K562 (cell line): ENCODE results near the gene SRCIN1. TPM values are rescaled to one million over a fixed set of nuclear protein-coding genes. Genes with fewer than 3 reads are reported as not detected.
A peak's percentile ranks its signal among the peaks of the same experiment; 100 is the strongest.

Source experiments
- ATF6 ChIP-seq: sonication (generic); formaldehyde crosslinking; IDR thresholded peaks from 2 replicates; pipeline ENCODE4 v1.4.0; 2020; ENCODE audit warnings: mild to moderate bottlenecking, missing genetic modification reagents
- FOS ChIP-seq: IDR thresholded peaks from 3 replicates; pipeline ENCODE4 v1.6.1; 2011; ENCODE audit not compliant: insufficient read length; ENCODE audit errors: extremely low read depth
- HMGN3 ChIP-seq: IDR thresholded peaks from 2 replicates; pipeline ENCODE4 v1.6.1; 2011; ENCODE audit warnings: borderline replicate concordance, low read depth, mild to moderate bottlenecking, mixed read lengths, low read length; ENCODE audit not compliant: insufficient read length; ENCODE audit errors: extremely low read depth
- NEUROD1 ChIP-seq: fragments of 150-350 bp; IDR thresholded peaks from 2 replicates; pipeline ENCODE4 v1.6.1; 2014; ENCODE audit warnings: borderline replicate concordance, low read length, low read depth; ENCODE audit not compliant: partially characterized antibody
- ZBTB43 ChIP-seq: sonication (generic); formaldehyde crosslinking; IDR thresholded peaks from 2 replicates; pipeline ENCODE4 v1.8.0; 2023; ENCODE audit warnings: mild to moderate bottlenecking, missing genetic modification reagents
- polyA plus RNA-seq, 8 experiments: library from polyadenylated mRNA; depleted of rRNA in 4 of 8; stranded (reverse) in 5 of 8; unstranded in 3 of 8; fragments of >200 nt; fragmentation: Nextera tagmentation in 2 of 8; fragmentation: Illumina TruSeq in 1 of 8; extraction: Ambion mirVana in 2 of 8; extraction: Trizol in 1 of 8; gene quantifications; 2 replicates each; pipeline versions ENCODE4 v1.2.1 to v1.2.3, GENCODE V29; 2011 to 2014; ENCODE audit warnings: inconsistent platforms in 1 of 8, missing spikeins in 1 of 8
- total RNA-seq, 7 experiments: library from RNA; depleted of rRNA in 6 of 7; stranded (reverse); fragments of >200 nt in 6 of 7; fragmentation: Illumina TruSeq in 2 of 7; extraction: Trizol in 2 of 7; gene quantifications; 2 replicates each; pipeline versions ENCODE4 v1.2.1 to v1.2.3, GENCODE V29; 2011 to 2021; ENCODE audit warnings: low replicate concordance in 1 of 7

Gene SRCIN1
- total and polyA plus RNA-seq, 9 of the 15 experiments (the other 6 are each of a cell fraction or from before 2014, with no cell fraction given), result 0.09 to 0.33 (median 0.13) TPM; not detected in 6

GRCh38 chr17:38606646-38607611 lies 1.2 kb upstream of the SRCIN1 start (continued):
- TF ChIP-seq HMGN3, result peak; percentile 8
- no peak for TF ChIP-seq ATF6 (CRISPR knock-in tag)
- no peak for TF ChIP-seq NEUROD1
- TF ChIP-seq FOS, result no peak
- no peak for TF ChIP-seq ZBTB43 (CRISPR knock-in tag)
- TF ChIP-seq, all 486 proteins: peak for 3
